Upper lobe of right lung (tissue), 1 donor: ENCODE results near the gene SNCB. TPM values are rescaled to one million over a fixed set of nuclear protein-coding genes. Genes with fewer than 3 reads are reported as not detected.

Experiments
- ATAC-seq: fragments of 200-7000 bp; cut with Tn5 transposase; one replicate; pipeline ENCODE4 v1.9.1; 2020; ENCODE audit warnings: mild to moderate bottlenecking, moderate library complexity
- DNase-seq: peaks from one replicate; pipeline ENCODE4 v3.0.0-alpha.2; 2020
- H3K27ac ChIP-seq: fragments of 200-600 bp; one replicate; pipeline ENCODE4 v1.8.0; 2022
- H3K27me3 ChIP-seq: fragments of 200-600 bp; one replicate; pipeline ENCODE4 v1.8.0; 2022; ENCODE audit warnings: mild to moderate bottlenecking
- H3K36me3 ChIP-seq: fragments of 200-600 bp; one replicate; pipeline ENCODE4 v1.8.0; 2022
- H3K4me1 ChIP-seq: fragments of 200-600 bp; one replicate; pipeline ENCODE4 v1.8.0; 2022
- H3K4me3 ChIP-seq: fragments of 200-600 bp; one replicate; pipeline ENCODE4 v1.8.0; 2022; ENCODE audit warnings: mild to moderate bottlenecking
- H3K9me3 ChIP-seq: fragments of 200-600 bp; one replicate; pipeline ENCODE4 v1.8.0; 2022
- intact Hi-C: fragments of 100-400 bp; cut with DNase I; formaldehyde crosslinking; loops from one replicate; pipeline ENCODE4 v1.11.0; 2022
- total RNA-seq: library from RNA; stranded (reverse); fragmentation: NEBNext Ultra II Directional; extraction: Animal tissue kit (Norgen Biotek cat#: 25700); gene quantifications from one replicate; pipeline ENCODE4 v1.2.1, GENCODE V29; 2021
- TF ChIP-seq, protein P1 (sequence below): fragments of 200-600 bp; IDR thresholded peaks from one replicate; pipeline ENCODE4 v1.8.0; 2022; ENCODE audit warnings: antibody characterized with exemption
- donor health status: DM: no; HTN: yes; CAD: no; lungs with severe emphysema.

Gene SNCB
- total RNA-seq, 1 donor from 2014 or later, result not detected

DNA sequence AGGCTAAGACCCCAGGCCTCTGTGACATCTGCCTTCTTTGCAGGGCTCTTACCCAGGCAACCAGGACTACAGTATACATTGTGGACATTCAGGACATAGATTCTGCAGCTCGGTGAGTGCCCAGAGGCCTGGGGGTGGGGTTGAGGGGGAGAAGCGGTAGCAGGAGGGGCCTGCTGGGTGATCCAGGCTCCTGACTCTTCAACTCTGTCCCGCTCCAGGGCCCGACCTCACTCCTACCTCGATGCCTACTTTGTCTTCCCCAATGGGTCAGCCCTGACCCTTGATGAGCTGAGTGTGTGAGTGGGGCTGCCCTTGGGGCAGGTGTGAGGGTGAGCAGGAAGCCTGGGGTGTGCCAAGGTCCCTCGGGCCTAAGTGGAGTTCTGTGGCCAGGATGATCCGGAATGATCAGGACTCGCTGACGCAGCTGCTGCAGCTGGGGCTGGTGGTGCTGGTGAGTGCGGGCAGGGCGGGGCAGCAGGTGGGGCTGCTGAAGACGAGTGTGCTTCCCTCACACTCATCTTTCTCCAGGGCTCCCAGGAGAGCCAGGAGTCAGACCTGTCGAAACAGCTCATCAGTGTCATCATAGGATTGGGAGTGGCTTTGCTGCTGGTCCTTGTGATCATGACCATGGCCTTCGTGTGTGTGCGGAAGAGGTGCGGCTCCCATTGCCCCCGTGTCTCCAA lies 40.2 kb downstream of the SNCB start:
- TF ChIP-seq, protein P1, sequence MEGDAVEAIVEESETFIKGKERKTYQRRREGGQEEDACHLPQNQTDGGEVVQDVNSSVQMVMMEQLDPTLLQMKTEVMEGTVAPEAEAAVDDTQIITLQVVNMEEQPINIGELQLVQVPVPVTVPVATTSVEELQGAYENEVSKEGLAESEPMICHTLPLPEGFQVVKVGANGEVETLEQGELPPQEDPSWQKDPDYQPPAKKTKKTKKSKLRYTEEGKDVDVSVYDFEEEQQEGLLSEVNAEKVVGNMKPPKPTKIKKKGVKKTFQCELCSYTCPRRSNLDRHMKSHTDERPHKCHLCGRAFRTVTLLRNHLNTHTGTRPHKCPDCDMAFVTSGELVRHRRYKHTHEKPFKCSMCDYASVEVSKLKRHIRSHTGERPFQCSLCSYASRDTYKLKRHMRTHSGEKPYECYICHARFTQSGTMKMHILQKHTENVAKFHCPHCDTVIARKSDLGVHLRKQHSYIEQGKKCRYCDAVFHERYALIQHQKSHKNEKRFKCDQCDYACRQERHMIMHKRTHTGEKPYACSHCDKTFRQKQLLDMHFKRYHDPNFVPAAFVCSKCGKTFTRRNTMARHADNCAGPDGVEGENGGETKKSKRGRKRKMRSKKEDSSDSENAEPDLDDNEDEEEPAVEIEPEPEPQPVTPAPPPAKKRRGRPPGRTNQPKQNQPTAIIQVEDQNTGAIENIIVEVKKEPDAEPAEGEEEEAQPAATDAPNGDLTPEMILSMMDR, result no peak
- no peak for ATAC-seq
- no peak overlapping the region for H3K27ac ChIP-seq
- intact Hi-C loops, result no loop called here
- no peaks in the 10 kb centered on the region for H3K36me3 ChIP-seq
- DNase-seq, result no peak
- peaks cover 3% of the 10 kb centered on the region for H3K9me3 ChIP-seq
- H3K4me3 ChIP-seq, result no peak overlapping the region
- no peaks in the 10 kb centered on the region for H3K27me3 ChIP-seq
- no peaks in the 10 kb centered on the region for H3K4me1 ChIP-seq

DNA sequence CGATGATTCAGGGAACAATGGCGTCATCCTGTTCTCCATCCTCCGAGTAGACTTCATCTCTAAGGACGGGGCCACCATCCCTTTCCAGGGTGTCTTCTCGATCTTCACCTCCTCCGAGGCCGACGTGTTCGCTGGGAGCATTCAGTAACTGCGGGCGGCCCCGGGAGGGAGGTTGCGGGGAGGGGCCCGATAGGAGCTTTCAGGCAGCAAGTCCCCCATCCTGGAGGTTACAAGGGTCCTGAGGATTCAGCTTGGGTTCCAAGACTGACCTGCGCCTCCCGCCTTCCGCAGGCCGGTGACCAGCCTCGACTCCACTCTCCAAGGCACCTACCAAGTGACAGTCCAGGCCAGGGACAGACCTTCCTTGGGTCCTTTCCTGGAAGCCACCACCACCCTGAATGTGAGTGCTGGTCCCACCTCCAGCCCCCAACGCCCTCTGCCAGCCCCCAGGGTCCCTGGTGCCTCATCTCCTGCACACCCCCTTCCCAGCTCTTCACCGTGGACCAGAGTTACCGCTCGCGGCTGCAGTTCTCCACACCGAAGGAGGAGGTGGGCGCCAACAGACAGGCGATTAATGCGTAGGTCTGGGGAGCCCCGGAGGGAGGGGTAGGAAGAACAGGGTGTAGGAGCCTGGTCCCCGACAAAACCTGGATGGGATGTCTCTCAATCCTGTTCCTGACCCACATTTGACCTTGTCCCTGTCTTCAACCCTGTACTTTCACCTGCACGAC lies 41.1 kb downstream of the SNCB start:
- TF ChIP-seq, protein P1, result no peak
- DNase-seq, result no peak

DNA sequence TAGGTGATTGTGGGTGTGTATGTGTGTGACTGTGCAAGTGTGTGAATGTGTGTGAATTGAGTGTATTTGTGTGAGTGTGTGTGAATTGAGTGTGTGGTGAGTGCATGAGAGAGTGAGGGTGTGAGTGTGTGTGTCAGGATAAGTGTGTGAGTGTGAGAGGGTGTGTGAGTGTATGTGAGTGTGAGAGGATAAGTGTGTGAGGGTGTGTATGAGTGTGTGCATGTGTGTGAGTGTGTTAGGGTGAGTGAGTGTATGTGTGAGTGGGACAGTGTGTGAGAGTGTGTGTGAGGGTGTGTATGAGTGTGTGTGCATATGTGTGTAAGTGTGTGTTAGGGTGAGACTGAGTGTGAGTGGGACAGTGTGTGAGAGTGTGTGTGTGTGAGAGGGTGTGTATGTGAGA lies 42.0 kb downstream of the SNCB start:
- TF ChIP-seq, protein P1, result no peak
- H3K27me3 ChIP-seq, result no peaks in the 10 kb centered on the region
- intact Hi-C loops, result no loop called here
- H3K36me3 ChIP-seq, result no peaks in the 10 kb centered on the region
- H3K4me3 ChIP-seq, result no peak overlapping the region
- peaks cover 10% of the 10 kb centered on the region for H3K9me3 ChIP-seq
- ATAC-seq (no peak), DNase-seq (no peak)
- no peak overlapping the region for H3K27ac ChIP-seq
- no peaks in the 10 kb centered on the region for H3K4me1 ChIP-seq

More for the DNA sequence above, 41.1 kb downstream of the SNCB start:
- no peak for ATAC-seq
- no peaks in the 10 kb centered on the region for H3K27me3 ChIP-seq
- intact Hi-C loops, result no loop called here
- H3K4me3 ChIP-seq, result no peak overlapping the region
- H3K27ac ChIP-seq, result no peak overlapping the region
- H3K4me1 ChIP-seq, result no peaks in the 10 kb centered on the region
- no peaks in the 10 kb centered on the region for H3K36me3 ChIP-seq
- H3K9me3 ChIP-seq, result peaks cover 10% of the 10 kb centered on the region

DNA sequence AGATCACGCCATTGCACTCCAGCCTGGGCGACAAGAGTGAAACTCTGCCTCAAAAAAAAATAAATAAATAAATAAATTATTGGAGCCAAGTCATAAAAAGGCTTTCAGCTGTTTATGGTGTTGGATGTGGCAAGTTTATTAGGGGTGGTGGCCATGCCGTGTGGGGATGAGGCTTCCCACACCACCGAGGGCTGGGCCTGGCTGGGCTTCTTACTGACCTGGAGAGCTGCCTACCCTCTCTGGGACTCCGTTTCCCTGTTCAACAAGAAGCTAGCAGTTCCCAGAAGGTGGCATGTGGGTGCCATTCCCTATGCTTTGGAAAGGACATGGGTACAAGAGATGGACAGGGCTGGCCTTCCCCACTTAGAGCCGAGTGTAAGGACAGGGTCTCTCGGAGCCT lies 42.9 kb downstream of the SNCB start:
- intact Hi-C loops, result no loop called here
- no peak for DNase-seq
- ATAC-seq, result no peak
- Histone ChIP-seq H3K4me3 (no peak overlapping the region), H3K4me1 (no peaks in the 10 kb centered on the region), H3K9me3 (peaks cover 10% of the 10 kb centered on the region), H3K27ac (no peak overlapping the region), H3K27me3 (no peaks in the 10 kb centered on the region), H3K36me3 (no peaks in the 10 kb centered on the region)
- TF ChIP-seq, protein P1, result no peak

DNA sequence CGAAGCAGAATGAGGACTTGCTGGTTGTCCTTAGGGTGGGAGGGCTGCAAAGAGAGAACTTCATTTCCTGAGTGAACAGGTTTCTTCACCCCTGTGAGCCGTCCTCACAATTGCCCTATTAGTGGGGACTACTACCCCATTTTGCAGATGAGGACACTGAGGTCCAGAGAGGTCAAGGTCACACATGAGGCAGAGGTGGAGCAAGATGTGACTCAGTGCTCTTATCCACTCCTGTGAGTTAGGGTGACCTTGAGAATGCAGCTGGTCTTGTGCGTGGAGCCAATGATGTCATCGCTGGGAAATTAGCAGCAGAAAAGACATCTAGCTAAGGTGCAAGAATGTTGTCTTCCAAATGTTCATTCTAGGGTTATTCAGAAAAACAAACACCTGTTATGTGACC lies 47.3 kb downstream of the SNCB start:
- intact Hi-C loops, result no loop called here
- ATAC-seq, result no peak
- H3K27me3 ChIP-seq, result no peaks in the 10 kb centered on the region
- TF ChIP-seq, protein P1, result no peak
- no peak overlapping the region for H3K27ac ChIP-seq
- no peak overlapping the region for H3K4me3 ChIP-seq
- H3K36me3 ChIP-seq, result no peaks in the 10 kb centered on the region
- DNase-seq, result no peak
- H3K9me3 ChIP-seq, result peaks cover 10% of the 10 kb centered on the region
- H3K4me1 ChIP-seq, result no peaks in the 10 kb centered on the region
